GM12872 (cell line): ENCODE results near the gene WRAP73.

Experiments
- TF ChIP-seq, protein P1 (sequence below): IDR thresholded peaks from 3 replicates; pipeline ENCODE4 v1.5.1; 2011; ENCODE audit warnings: low read depth, mild to moderate bottlenecking, low read length, moderate library complexity; ENCODE audit not compliant: insufficient read depth

The WRAP73 gene

DNA sequence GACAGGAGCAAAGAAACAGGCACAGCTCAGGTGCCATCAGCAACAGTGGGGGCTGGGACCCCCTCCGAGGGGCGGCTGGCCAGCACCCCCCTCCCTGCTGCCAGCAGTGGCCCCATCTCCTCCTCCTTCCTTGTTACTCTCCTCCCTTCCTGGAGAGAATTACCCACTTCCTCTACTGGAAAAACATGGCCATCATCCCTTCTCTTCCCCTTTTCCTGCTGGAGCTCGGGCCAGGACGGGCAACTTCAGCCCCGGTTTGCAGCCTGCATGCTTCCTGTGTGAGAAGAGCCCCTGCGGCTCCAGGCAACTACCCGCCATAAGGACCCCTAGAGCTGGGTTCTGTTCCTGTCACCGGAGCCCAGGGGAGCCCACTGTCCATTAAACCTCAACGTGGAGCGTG lies 56.2 kb downstream of the WRAP73 start:
- TF ChIP-seq, protein P1, sequence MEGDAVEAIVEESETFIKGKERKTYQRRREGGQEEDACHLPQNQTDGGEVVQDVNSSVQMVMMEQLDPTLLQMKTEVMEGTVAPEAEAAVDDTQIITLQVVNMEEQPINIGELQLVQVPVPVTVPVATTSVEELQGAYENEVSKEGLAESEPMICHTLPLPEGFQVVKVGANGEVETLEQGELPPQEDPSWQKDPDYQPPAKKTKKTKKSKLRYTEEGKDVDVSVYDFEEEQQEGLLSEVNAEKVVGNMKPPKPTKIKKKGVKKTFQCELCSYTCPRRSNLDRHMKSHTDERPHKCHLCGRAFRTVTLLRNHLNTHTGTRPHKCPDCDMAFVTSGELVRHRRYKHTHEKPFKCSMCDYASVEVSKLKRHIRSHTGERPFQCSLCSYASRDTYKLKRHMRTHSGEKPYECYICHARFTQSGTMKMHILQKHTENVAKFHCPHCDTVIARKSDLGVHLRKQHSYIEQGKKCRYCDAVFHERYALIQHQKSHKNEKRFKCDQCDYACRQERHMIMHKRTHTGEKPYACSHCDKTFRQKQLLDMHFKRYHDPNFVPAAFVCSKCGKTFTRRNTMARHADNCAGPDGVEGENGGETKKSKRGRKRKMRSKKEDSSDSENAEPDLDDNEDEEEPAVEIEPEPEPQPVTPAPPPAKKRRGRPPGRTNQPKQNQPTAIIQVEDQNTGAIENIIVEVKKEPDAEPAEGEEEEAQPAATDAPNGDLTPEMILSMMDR = no peak

DNA sequence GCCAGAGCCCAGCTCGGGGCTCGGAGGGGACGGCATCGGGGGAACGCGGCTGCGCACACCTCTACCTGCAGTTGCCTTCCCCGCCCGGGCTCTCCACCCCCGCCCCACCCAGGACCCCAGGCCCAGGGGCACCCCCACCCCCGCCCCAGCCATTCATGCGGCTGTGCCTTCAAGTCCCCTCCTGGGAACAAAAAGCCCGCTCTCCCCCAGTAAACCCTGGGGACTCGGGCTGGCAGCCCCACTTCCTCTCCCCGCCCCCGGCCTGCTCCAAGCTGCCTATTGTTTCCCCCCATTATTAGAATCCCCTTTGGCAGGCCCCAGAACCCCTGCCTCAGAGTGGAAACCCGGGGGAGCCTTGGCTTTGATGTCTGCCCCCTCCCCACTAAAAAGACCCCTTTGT lies 56.6 kb downstream of the WRAP73 start:
- TF ChIP-seq, protein P1 = no peak

DNA sequence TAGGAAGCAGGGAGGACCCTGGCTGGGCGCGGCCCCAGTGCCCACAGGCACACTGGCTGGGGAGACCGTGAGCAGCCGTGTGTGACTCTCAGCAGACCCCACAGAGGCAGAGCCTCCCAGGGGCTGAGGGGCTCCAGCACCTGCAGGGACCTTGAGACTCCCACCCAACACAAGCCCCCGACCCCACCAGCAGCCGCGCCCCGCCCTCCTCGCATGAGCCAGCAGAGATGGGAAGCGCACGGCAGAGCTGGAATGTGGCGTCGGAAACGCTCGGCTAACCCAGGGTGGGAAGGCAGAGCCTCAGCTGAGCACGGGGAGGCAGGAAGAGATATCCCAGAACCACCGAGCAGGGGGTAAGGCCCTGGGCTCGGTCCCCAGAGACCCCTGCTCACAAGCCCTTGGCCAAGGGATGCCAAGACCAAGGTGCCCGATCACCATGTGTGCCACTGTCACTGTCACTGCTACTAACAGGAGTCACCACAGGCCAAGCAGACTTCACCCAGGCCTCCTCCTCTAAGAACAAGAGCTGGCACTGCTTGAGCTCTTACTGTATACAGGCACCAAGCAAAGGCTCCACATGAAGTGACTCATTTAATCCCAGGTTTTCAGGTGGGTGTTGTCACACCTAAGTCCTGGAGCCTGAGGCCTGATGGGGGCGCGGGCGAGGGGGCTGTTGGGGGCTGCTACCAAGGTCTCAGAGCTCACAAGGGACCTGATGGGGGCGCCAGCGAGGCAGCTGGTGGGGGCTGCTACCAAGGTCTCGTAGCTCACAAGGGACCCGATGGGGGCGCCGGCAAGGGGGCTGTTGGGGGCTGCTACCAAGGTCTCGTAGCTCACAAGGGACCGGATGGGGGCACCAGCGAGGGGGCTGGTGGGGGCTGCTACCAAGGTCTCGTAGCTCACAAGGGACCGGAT lies 58.7 kb downstream of the WRAP73 start:
- TF ChIP-seq, protein P1 = no peak

DNA sequence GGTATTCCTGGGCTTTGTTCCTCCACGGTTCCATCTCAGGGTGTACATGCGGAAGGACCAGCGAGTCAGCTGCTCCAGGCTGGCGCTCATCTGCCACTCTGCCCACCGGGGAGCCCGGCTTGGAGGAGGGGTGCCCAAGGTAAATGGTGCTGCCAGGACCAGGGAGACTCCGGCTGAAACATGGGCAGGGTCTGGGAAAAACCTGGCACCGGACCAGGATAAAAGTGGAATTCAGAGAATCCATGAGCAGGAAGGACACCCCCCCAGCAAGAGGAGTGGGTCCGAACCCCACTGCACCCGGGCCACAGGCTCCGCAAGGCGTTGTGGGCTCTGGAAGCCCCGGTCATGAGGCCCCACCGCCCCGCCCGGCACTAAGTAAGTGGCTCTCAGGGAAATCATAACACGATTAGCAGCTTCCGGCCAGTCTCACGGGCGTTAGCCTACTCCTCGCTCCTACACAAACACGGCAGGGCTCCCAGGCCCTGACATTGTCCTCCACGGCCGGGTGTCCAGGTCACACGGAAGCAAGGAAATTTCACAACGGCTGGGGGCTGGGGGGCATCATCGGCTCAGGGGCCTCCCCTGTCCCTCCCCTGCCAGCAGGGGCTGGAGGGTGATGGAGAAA lies 59.7 kb downstream of the WRAP73 start:
- TF ChIP-seq, protein P1 = no peak

DNA sequence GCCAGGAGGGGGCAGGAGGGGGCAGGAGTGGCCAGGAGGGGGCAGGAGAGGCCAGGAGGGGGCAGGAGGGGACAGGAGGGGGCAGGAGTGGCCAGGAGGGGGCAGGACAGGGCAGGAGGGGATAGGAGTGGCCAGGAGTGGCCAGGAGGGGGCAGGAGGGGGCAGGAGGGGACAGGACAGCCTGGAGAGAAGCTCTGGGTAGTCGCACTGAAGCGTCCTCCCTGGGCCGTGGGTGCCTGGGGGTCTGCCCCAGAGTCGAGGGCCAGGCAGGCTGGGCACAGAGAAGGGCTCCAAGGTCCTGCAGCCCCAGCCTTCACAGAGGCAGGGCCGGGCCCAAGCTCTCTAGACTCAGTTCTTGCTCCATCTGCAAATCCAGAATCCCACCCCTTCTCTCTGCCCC lies 61.5 kb downstream of the WRAP73 start:
- TF ChIP-seq, protein P1 = no peak

DNA sequence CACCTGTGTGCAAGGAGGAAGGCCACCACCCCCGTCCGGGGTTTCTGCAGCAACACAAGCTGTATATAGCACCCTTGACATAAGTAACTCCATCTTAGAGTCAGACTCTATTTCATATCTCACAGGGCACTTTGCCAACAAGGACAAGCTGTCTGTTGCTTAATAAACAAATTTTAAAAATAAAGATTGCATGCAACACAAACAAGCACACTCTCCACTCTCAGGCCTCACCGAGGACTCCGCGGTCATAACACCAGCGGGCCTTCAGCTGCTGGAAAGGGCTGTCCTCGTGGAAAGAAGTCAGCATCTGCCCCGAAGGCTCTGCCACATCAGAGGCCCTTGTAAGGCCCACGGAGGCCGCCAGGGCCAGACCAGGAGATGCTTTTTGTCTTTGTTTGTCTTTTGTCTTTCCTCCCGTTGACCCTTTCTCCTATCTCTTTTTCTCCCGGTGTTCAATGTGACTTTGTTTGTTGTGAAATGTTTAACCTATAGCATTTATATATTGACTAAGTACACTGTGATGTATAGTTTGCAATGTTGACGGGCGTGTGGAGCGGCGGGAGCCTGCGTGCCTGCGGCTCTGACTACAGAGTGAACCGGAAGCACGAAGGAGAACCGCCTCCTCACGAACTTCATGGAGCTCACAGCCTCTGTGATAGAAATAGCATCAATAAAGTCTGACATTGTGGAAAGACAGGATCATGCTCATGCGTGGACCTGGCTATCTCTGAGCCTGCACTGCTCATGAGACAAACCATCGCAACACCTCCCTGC lies 62.7 kb downstream of the WRAP73 start:
- TF ChIP-seq, protein P1 = no peak
